IMR-90 (cell line): ENCODE measurements around the gene TENM3. TPM values are rescaled to one million over a fixed set of nuclear protein-coding genes. Genes with fewer than 3 reads are reported as not detected.

Source experiments
- ATAC-seq: fragments of 200-7000 bp; cut with Tn5 transposase; 2 replicates; pipeline ENCODE4 v1.9.1; 2020; ENCODE audit warnings: low read depth, mild to moderate bottlenecking, moderate library complexity
- BruUV-seq: library from RNA; stranded (reverse); fragments of 400-500 nt; replicated peaks from 2 replicates; lab custom pipeline; 2021; lab: Mats Ljungman, UMichigan
- CTCF ChIA-PET: fragments of 300-600 bp; formaldehyde crosslinking; extraction: SDS; loops from one replicate; lab custom pipeline; 2021; ENCODE audit warnings: antibody characterized with exemption; lab: Yijun Ruan, JAX
- POLR2A ChIA-PET: fragments of 300-600 bp; sonication (Branson Sonifier 250); formaldehyde crosslinking; loops from one replicate; lab custom pipeline; 2022; ENCODE audit warnings: antibody characterized with exemption; ENCODE audit not compliant: unreplicated experiment; lab: Charles Lee
- DNase-seq: peaks from one replicate; pipeline ENCODE4 v3.0.0; 2013
- H2AFZ ChIP-seq: replicated peaks from 2 replicates; pipeline ENCODE3; 2013; ENCODE audit warnings: low read length, mild to moderate bottlenecking; ENCODE audit not compliant: poor library complexity
- H2AK5ac ChIP-seq: 2 replicates; pipeline ENCODE4 v1.6.1; 2013; ENCODE audit warnings: low read depth, low read length, inconsistent platforms
- H2AK9ac ChIP-seq: replicated peaks from 2 replicates; pipeline ENCODE3; 2013; ENCODE audit warnings: mild to moderate bottlenecking, low read depth, low read length, moderate library complexity; ENCODE audit not compliant: poor library complexity
- H2BK120ac ChIP-seq: 2 replicates; pipeline ENCODE4 v1.6.1; 2013; ENCODE audit warnings: low read depth, low read length, inconsistent platforms
- H2BK15ac ChIP-seq: 3 replicates; pipeline ENCODE4 v1.6.1; 2013; ENCODE audit warnings: low read depth, low read length, inconsistent platforms
- H2BK20ac ChIP-seq: 2 replicates; pipeline ENCODE4 v1.6.1; 2013; ENCODE audit warnings: low read depth, mild to moderate bottlenecking, inconsistent platforms, low read length, moderate library complexity
- H2BK5ac ChIP-seq: 2 replicates; pipeline ENCODE4 v1.6.1; 2013; ENCODE audit warnings: mild to moderate bottlenecking, low read depth, low read length, inconsistent platforms; ENCODE audit not compliant: poor library complexity, severe bottlenecking
- H3K14ac ChIP-seq: replicated peaks from 2 replicates; pipeline ENCODE4 v1.6.1; 2013; ENCODE audit warnings: low read depth, low read length, inconsistent platforms
- H3K18ac ChIP-seq: 2 replicates; pipeline ENCODE4 v1.6.1; 2013; ENCODE audit warnings: low read depth, low read length, control low read depth
- H3K23ac ChIP-seq: 2 replicates; pipeline ENCODE4 v1.6.1; 2013; ENCODE audit warnings: low read depth, low read length, inconsistent platforms
- H3K27ac ChIP-seq: 2 replicates; pipeline ENCODE4 v1.5.1; 2013; ENCODE audit warnings: mild to moderate bottlenecking, control low read depth, low read length; ENCODE audit not compliant: insufficient read depth
- H3K27me3 ChIP-seq: 2 replicates; pipeline ENCODE4 v1.6.1; 2013; ENCODE audit warnings: low read length; ENCODE audit not compliant: control insufficient read depth, insufficient read depth
- H3K36me3 ChIP-seq: 2 replicates; pipeline ENCODE4 v1.6.1; 2013; ENCODE audit warnings: low read length, mixed read lengths; ENCODE audit not compliant: control insufficient read depth, insufficient read depth
- H3K4ac ChIP-seq: 2 replicates; pipeline ENCODE4 v1.6.1; 2013; ENCODE audit warnings: low read depth, low read length, inconsistent platforms
- H3K4me1 ChIP-seq: 2 replicates; pipeline ENCODE4 v1.6.1; 2013; ENCODE audit warnings: low read length, mixed read lengths; ENCODE audit not compliant: control insufficient read depth, insufficient read depth
- H3K4me2 ChIP-seq: 2 replicates; pipeline ENCODE4 v1.6.1; 2013; ENCODE audit warnings: low read depth, mild to moderate bottlenecking, control low read depth, low read length, moderate library complexity
- H3K4me3 ChIP-seq: 2 replicates; pipeline ENCODE4 v1.5.1; 2013; ENCODE audit warnings: low read depth, mild to moderate bottlenecking, control low read depth, low read length, moderate library complexity; ENCODE audit not compliant: insufficient read depth
- H3K56ac ChIP-seq: 2 replicates; pipeline ENCODE4 v1.6.1; 2013; ENCODE audit warnings: low read length, inconsistent platforms; ENCODE audit not compliant: insufficient read depth; ENCODE audit errors: extremely low read depth
- H3K79me1 ChIP-seq, 2 experiments: 2 replicates each; pipeline ENCODE4 v1.6.1; 2013; ENCODE audit warnings: low read length in 2 of 2, inconsistent platforms in 1 of 2, low read depth in 1 of 2
- H3K9ac ChIP-seq: 2 replicates; pipeline ENCODE4 v1.6.1; 2013; ENCODE audit warnings: low read depth, low read length, control low read depth
- H3K9me1 ChIP-seq: 2 replicates; pipeline ENCODE4 v1.6.1; 2013; ENCODE audit warnings: low read length, inconsistent platforms; ENCODE audit not compliant: insufficient read depth
- H3K9me3 ChIP-seq: 2 replicates; pipeline ENCODE4 v1.6.1; 2013; ENCODE audit warnings: low read length; ENCODE audit not compliant: control insufficient read depth, insufficient read depth
- H4K20me1 ChIP-seq: 2 replicates; pipeline ENCODE4 v1.6.1; 2013; ENCODE audit warnings: low read length, inconsistent platforms; ENCODE audit not compliant: insufficient read depth
- H4K5ac ChIP-seq: 2 replicates; pipeline ENCODE4 v1.6.1; 2013; ENCODE audit warnings: mild to moderate bottlenecking, low read depth, low read length, control low read depth
- H4K8ac ChIP-seq, 2 experiments: 2 replicates each; pipeline ENCODE4 v1.6.1; 2013; ENCODE audit warnings: low read depth in 2 of 2, low read length in 2 of 2, control low read depth in 1 of 2, inconsistent platforms in 1 of 2
- H4K91ac ChIP-seq: 2 replicates; pipeline ENCODE4 v1.6.1; 2013; ENCODE audit warnings: low read depth, low read length, inconsistent platforms; ENCODE audit not compliant: insufficient read depth
- BHLHE40 ChIP-seq: fragments of 150-350 bp; IDR thresholded peaks from 2 replicates; pipeline ENCODE4 v1.6.1; 2016; ENCODE audit warnings: mild to moderate bottlenecking, low read depth, low read length
- CEBPB ChIP-seq: IDR thresholded peaks from 2 replicates; pipeline ENCODE4 v1.6.1; 2012; ENCODE audit warnings: low read depth, low read length, improper control_type of control experiment
- CHD1 ChIP-seq: IDR thresholded peaks from 2 replicates; pipeline ENCODE4 v1.6.1; 2012; ENCODE audit warnings: low read depth, low read length, improper control_type of control experiment
- FOS ChIP-seq: fragments of 150-350 bp; IDR thresholded peaks from 2 replicates; pipeline ENCODE4 v1.6.1; 2016; ENCODE audit warnings: low read depth, low read length
- MAZ ChIP-seq: IDR thresholded peaks from 2 replicates; pipeline ENCODE4 v1.6.1; 2012; ENCODE audit warnings: low read depth, mild to moderate bottlenecking, low read length, improper control_type of control experiment, moderate library complexity, borderline replicate concordance
- POLR2A ChIP-seq: IDR thresholded peaks from 2 replicates; pipeline ENCODE4 v1.6.1; 2012; ENCODE audit warnings: mild to moderate bottlenecking, low read depth, low read length
- RAD21 ChIP-seq: IDR thresholded peaks from 2 replicates; pipeline ENCODE4 v1.6.1; 2012; ENCODE audit warnings: low read length, improper control_type of control experiment
- RCOR1 ChIP-seq: IDR thresholded peaks from 2 replicates; pipeline ENCODE4 v1.6.1; 2012; ENCODE audit warnings: mild to moderate bottlenecking, low read length, improper control_type of control experiment; ENCODE audit not compliant: insufficient replicate concordance
- RFX5 ChIP-seq: IDR thresholded peaks from 2 replicates; pipeline ENCODE4 v1.8.0; 2012; ENCODE audit warnings: low read depth, mild to moderate bottlenecking, low read length, moderate library complexity
- SMC3 ChIP-seq: fragments of 150-350 bp; IDR thresholded peaks from 2 replicates; pipeline ENCODE4 v1.6.1; 2016; ENCODE audit warnings: low read depth, mild to moderate bottlenecking, antibody characterized with exemption, low read length, moderate library complexity
- WGBS, 2 experiments: methylation state at CpG; one replicate each; pipeline versions ENCODE4 v1.1.5 to v1.1.7; 2013; ENCODE audit warnings: missing lambda C conversion rate in 2 of 2; ENCODE audit not compliant: insufficient read length in 1 of 2; ENCODE audit errors: extremely low coverage in 2 of 2; 5-methylcytosine and 5-hydroxymethylcytosine counted together
- dilution Hi-C: fragments of 300-500 bp; cut with HindIII; formaldehyde crosslinking; loops from one replicate; pipeline ENCODE4 v1.14.3; 2018; ENCODE audit warnings: low sequenced_read_pairs; ENCODE audit not compliant: unreplicated experiment
- in situ Hi-C: fragments of 300-500 bp; cut with MboI; formaldehyde crosslinking; loops from 3 replicates; pipeline ENCODE4 v1.14.3; 2019; ENCODE audit warnings: low sequenced_read_pairs, inconsistent platforms, mixed read lengths
- intact Hi-C: fragments of 100-400 bp; cut with micrococcal nuclease; formaldehyde crosslinking; loops from 2 replicates; pipeline ENCODE4 v1.10.0; 2022
- polyA plus RNA-seq, 3 experiments: library from polyadenylated mRNA; depleted of rRNA; stranded (reverse); fragments of >200 nt; gene quantifications; 2 replicates each; pipeline ENCODE4 v1.2.3, GENCODE V29; 2012; ENCODE audit warnings: low replicate concordance in 1 of 3
- total RNA-seq: library from RNA; depleted of rRNA; stranded (reverse); fragments of >200 nt; gene quantifications from 2 replicates; pipeline ENCODE4 v1.2.3, GENCODE V29; 2012
- TF ChIP-seq, protein P1 (sequence below): fragments of 150-350 bp; IDR thresholded peaks from 2 replicates; pipeline ENCODE4 v1.6.1; 2016; ENCODE audit warnings: low read depth, mild to moderate bottlenecking, low read length, moderate library complexity, borderline replicate concordance
- TF ChIP-seq, protein P2 (sequence below): conservative IDR thresholded peaks from 2 replicates; pipeline ENCODE4 v1.5.1; 2012; ENCODE audit warnings: mild to moderate bottlenecking, low read depth, low read length, improper control_type of control experiment
- TF ChIP-seq, protein P3 (sequence below): fragments of 150-350 bp; IDR thresholded peaks from 2 replicates; pipeline ENCODE4 v1.6.1; 2017; ENCODE audit warnings: mild to moderate bottlenecking, antibody characterized with exemption, low read length, low read depth

TENM3 gene
- total and polyA plus RNA-seq, 2 of the 4 experiments (the other 2 are of a cell fraction): 29.9 to 173 TPM

DNA sequence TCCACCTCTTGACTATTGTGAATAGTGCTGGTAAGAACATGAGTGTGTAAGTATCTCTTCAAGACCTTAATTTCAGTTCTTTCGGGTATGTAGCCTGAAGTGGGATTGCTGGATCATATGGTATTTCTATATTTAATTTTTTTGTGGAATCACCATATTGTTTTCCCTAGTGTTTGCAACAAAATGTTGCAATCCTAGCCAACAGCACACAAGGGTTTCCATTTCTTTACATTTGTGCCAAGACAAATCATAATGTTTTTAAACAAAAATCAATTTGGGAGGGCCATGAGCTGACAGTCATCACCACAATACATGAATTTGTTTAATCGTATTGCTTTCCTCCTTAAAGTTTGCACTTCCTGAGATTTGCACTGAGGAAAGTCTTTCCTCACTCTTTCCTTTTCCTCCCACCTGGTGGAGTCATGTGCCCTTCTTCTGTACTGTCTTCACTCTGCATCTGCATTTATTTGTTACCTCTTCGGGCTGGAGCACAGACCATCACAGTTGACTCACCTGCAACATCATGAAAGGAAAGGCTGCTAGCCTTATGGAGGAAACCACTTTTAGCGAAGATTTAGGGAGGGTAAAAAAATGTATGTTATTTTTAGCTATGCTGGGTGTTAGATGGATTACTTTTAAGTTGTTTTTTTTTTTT lies 404.6 kb downstream of the TENM3 start:
- Histone ChIP-seq H2AK5ac (no peak overlapping the region), H3K4me2 (no peak overlapping the region), H2BK5ac (no peak overlapping the region), H3K36me3 (no peaks in the 10 kb centered on the region), H3K9me1 (no peaks in the 10 kb centered on the region; the same call in 1 of the 2 replicates), H4K5ac (no peak overlapping the region), H2AFZ (no peak overlapping the region), H3K27ac (no peak overlapping the region), H3K14ac (no peak overlapping the region), H3K4me1 (peaks cover 7% of the 10 kb centered on the region), H3K4me3 (no peak overlapping the region), H3K56ac (no peak overlapping the region), H4K8ac (no peak overlapping the region), H3K9me3 (peaks cover 7% of the 10 kb centered on the region; the same call in 1 of the 2 replicates), H3K9ac (no peak overlapping the region), H2BK15ac (no peak overlapping the region), H2BK120ac (no peak overlapping the region), H3K27me3 (no peaks in the 10 kb centered on the region), H2AK9ac (no peak overlapping the region), H3K4ac (peak overlapping the region; percentile 14; the same call in 1 of the 2 replicates), H4K20me1 (no peaks in the 10 kb centered on the region), H3K79me1 (peaks cover 0 to 5% of the 10 kb centered on the region in 2 experiments; a peak in 1 of 4 replicates), H4K91ac (no peak overlapping the region), H3K23ac (no peak overlapping the region), H3K18ac (no peak overlapping the region), H2BK20ac (no peak overlapping the region; the same call in 1 of the 2 replicates)
- dilution Hi-C loops (no loop called here), intact Hi-C loops (no loop called here), in situ Hi-C loops (no loop called here)
- ChIA-PET CTCF (no interaction called here), POLR2A (no interaction called here)
- no peak for ATAC-seq
- WGBS, 2 experiments: no CpG with 5 or more reads among the region's 4 CpGs
- no peak for DNase-seq
- TF ChIP-seq, protein P1, sequence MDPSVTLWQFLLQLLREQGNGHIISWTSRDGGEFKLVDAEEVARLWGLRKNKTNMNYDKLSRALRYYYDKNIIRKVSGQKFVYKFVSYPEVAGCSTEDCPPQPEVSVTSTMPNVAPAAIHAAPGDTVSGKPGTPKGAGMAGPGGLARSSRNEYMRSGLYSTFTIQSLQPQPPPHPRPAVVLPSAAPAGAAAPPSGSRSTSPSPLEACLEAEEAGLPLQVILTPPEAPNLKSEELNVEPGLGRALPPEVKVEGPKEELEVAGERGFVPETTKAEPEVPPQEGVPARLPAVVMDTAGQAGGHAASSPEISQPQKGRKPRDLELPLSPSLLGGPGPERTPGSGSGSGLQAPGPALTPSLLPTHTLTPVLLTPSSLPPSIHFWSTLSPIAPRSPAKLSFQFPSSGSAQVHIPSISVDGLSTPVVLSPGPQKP: no peak
- TF ChIP-seq RAD21 (no peak), SMC3 (no peak), RCOR1 (no peak), FOS (no peak), CHD1 (no peak), RFX5 (no peak), POLR2A (no peak), BHLHE40 (no peak), CEBPB (no peak), MAZ (no peak)
- TF ChIP-seq, protein P2, sequence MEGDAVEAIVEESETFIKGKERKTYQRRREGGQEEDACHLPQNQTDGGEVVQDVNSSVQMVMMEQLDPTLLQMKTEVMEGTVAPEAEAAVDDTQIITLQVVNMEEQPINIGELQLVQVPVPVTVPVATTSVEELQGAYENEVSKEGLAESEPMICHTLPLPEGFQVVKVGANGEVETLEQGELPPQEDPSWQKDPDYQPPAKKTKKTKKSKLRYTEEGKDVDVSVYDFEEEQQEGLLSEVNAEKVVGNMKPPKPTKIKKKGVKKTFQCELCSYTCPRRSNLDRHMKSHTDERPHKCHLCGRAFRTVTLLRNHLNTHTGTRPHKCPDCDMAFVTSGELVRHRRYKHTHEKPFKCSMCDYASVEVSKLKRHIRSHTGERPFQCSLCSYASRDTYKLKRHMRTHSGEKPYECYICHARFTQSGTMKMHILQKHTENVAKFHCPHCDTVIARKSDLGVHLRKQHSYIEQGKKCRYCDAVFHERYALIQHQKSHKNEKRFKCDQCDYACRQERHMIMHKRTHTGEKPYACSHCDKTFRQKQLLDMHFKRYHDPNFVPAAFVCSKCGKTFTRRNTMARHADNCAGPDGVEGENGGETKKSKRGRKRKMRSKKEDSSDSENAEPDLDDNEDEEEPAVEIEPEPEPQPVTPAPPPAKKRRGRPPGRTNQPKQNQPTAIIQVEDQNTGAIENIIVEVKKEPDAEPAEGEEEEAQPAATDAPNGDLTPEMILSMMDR: no peak
- TF ChIP-seq, protein P3, sequence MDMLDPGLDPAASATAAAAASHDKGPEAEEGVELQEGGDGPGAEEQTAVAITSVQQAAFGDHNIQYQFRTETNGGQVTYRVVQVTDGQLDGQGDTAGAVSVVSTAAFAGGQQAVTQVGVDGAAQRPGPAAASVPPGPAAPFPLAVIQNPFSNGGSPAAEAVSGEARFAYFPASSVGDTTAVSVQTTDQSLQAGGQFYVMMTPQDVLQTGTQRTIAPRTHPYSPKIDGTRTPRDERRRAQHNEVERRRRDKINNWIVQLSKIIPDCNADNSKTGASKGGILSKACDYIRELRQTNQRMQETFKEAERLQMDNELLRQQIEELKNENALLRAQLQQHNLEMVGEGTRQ: no peak
- BruUV-seq: no TSS peak
